HG03159 (cell line): ENCODE measurements around the gene NAV3.
"Not testable (repeated sequence)": the region's sequence is repeated elsewhere in the genome, so short reads cannot be mapped to it uniquely, and the experiment has no call there.

Source experiments
- ATAC-seq: cut with Tn5 transposase; IDR thresholded peaks from one replicate; pipeline ENCODE4 v1.9.1; 2021; ENCODE audit warnings: mild to moderate bottlenecking, moderate library complexity; ENCODE audit not compliant: unreplicated experiment

Gene NAV3

DNA sequence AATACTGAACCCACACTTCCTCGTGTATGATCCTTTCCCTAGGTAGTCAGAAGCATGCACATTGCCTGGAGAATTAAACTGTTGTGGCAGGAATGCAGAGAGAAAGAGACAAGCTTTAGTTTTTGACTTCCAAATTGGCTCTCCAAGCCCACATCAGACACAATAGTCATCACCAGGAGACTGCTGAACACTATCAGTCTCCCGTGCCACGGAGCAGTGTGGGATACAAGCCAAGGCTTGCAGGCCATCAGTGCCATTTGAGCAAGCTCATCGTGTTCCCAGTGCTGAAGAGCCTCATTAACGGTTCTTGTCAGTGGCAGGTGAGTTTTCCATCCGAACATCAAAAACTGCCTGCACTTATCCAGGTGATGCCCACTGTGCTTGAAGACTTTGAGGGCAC, 410.8 kb downstream of the NAV3 start:
- no peak for ATAC-seq

DNA sequence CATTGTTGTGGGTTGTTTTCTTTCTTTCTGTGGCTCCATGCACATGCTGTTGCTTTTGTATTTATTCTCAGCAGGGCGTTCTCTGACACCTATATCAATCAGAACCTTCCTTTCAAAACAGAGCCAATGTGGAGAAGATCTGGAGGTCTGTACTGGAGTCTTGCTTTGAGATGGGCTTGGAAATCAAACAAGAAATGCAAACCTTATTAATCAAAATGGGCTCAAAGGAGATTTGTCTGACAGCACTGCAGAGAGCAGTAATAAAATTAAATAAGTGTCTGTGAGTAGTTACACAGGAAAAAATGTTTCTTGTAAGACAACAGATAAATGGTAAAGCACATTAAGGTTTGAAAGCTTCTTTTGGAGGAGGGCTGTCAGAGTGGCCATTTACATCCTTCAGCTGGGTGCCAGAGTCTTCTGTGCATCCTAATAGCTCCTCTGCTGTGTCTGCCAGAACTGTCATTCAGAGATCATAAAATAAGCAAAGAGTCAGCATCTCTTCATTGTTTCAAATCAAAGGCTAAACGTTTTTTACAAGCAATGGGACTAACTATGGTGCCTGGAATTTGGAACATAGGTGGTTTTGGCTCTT, 414.3 kb downstream of the NAV3 start:
- no peak for ATAC-seq

DNA sequence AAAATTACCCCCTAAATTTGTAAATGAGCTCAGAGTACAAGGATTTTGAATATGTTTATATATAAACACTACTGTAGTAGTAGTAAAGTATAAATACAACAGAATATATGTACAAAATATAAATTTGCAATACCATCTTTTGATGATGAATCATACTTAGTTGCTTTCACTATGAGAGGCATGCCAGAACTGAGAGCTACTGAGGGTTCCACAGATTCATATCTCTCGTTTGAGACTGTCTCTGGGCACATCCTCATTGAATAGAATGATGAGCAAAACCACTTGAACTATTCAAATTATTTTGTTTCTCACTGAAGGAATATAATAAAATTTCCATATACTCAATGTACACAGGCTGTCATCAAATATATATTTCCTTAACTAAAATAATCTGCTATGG, 417.6 kb downstream of the NAV3 start:
- no peak for ATAC-seq

DNA sequence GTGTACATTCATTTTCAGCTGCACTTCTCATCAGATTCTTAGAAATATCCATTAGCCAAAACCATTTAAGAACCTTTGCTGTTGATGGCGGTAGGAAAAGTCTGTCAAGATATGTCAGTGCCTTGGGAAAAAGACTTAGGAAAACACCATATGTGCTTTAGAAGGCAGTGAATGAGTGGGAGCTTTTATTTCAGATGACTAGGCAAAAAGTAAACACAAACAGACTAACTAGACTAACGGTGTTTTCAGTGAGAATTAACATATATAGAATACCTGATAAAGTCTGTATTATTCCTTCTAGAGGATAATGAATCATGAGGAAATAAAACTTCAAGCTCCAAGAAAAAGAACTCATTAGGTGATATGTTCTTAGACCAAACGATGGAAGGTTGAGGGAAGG, 418.9 kb downstream of the NAV3 start:
- no peak for ATAC-seq

DNA sequence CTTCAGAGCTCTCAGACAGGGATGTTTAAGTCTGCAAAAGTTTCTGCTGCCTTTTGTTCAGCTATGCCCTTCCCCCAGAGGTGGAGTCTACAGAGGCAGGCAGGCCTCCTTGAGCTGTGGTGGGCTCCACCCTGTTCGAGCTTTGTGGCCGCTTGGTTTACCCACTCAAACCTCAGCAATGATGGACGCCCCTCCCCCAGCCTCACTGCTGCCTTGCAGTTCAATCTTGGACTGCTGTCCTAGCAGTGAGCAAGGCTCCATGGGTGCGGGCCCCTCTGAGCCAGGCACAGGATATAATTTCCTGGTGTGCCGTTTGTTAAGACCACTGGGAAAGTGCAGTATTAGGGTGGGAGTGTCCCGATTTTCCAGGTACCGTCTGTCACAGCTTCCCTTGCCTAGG, 427.0 kb downstream of the NAV3 start:
- ATAC-seq, result not testable (repeated sequence)

DNA sequence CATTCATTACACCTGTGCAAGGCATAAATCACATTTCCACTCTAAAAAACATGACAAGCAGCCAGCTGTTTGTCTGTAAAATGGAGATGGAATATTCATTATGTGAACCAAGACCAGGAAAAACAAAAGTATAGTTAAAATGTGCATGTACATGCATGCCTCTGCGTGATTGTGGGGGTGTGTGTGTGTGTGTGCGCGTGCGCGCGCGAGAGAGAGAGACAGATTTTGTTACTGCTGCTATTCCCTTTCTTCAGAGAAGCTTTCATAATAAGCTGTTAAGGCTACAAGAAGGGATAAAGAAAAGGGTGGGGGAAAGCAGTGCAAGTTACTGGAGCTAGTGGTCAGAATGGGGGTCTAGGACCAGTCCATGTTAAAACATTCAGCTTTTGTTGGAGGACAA, 430.3 kb downstream of the NAV3 start:
- ATAC-seq, result no peak

DNA sequence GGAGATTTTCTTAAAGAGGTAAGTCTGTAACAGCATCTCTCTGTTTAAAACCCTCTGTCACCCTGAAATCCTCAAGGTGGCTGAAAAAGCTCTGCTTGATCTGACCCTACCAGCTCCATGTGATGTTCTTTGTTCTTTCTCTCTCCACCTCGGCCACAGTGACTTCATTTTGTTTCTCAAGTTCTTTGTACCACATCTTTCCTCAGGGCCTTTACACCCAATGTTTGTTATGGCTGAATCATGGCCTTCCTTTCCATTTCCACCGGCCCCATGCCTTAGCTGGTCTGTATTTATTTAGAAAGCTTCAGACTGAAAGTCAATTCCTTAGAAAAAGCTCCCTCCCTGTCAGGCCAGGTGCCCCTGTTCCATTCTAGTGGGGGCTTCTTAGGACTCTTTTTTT, 431.2 kb downstream of the NAV3 start:
- no peak for ATAC-seq
